HG02642 (cell line): ENCODE results near the gene CDK16.

Experiments
- ATAC-seq: cut with Tn5 transposase; IDR thresholded peaks from one replicate; pipeline ENCODE4 v1.9.1; 2021; ENCODE audit warnings: mild to moderate bottlenecking; ENCODE audit not compliant: unreplicated experiment, poor library complexity

The CDK16 gene

DNA sequence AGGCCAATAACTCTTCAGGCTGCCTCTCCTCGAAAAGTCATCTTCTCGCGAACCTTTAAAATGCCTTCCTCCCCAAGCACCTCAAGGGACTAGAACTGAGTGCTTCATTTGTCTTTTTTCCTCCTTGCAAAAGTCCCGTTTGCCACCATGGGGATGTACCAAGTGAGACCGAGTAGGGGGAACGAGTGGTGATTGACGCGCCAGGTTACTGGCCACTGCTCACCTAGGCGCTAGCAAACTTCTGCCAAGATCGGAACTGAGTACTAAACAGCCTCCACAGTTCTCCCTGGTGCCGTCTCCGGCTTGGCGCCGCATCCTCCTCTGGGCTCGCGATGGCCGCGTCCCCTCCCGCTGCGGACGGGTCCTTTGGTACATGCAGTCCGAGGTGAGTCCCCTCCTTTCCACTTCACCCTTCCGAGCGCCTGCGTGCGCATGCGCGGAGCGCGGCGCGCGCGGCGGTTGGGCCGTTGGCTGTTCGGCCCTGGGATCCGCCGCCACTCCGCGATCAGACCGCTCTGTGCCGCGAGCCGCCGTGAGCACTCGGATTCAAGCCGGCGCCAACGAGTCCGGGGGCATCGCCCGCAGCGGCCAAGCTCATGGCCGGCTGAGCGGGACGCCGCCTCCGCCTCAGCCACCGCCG lies at the start of gene CDK16:
TSS of gene CDK16 (plus strand) at position 402 of the 640 bp plus-strand sequence. CDS start 4,877 bp downstream, outside the sequence.
- peak; percentile 42 for ATAC-seq

DNA sequence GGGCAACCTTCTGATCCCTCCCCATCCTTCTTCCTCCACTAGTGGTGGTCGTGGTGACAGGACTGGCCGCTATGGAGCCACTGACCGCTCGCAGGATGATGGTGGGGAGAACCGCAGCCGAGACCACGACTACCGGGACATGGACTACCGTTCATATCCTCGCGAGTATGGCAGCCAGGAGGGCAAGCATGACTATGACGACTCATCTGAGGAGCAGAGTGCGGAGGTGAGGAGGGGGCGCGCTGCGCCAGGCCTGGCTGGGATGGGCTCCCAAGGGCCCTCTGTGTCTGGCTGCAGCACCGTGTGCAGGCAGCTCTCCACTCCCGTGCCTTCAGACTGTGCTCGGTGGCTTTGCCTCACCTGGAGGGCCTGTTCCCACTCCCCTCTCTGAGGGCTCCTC lies 49.2 kb upstream of the CDK16 start:
- no peak for ATAC-seq

GRCh38 chrX:47169726-47170515 lies 48.6 kb upstream of the CDK16 start:
- ATAC-seq, result no peak

GRCh38 chrX:47170861-47171692 lies 47.4 kb upstream of the CDK16 start:
- no peak for ATAC-seq

DNA sequence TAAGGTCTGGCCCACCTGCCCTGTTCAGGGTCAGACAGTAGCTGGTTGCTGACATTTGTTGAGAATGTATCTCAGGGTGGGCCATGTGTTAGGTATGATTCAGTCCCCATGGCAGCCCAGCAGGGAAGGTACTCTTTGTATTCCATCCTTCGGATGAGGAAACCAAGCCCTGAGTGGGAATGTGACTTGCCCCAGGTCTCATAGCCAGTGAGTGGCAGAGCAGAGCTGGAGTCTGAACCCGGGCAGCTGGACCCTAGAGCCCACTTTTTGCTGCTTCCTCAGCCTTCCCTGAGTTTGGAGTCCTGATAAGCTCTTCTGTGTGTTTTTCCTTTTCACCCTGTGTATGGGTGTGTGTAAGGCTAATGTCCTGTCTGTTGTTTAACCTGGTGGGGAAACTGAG lies 46.5 kb upstream of the CDK16 start:
- no peak for ATAC-seq

DNA sequence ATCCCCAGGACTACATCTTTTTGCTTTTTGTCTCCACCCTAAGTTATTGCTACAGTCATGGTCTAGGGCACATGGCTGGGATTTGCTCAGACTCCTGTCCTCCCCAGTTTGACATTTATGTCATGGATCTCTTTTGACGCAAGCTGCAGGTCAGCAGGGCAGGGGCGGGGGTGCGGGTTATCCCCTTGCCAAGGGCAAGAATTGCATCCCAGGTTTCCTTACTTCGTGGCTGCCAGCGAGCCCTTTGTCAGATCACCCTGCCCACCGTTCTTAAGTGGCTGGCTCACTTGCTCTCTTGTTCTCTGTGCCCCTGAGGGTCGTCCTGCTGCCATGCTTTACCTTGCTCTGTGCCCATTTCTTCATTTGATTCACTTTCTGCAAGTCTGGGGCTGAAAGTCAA lies 45.9 kb upstream of the CDK16 start:
- ATAC-seq, result no peak

- ATAC-seq, result no peak
These were observed 45.3 kb upstream of the CDK16 start for GRCh38 chrX:47172971-47173792.

GRCh38 chrX:47174376-47174775 lies 44.1 kb upstream of the CDK16 start:
- no peak for ATAC-seq

DNA sequence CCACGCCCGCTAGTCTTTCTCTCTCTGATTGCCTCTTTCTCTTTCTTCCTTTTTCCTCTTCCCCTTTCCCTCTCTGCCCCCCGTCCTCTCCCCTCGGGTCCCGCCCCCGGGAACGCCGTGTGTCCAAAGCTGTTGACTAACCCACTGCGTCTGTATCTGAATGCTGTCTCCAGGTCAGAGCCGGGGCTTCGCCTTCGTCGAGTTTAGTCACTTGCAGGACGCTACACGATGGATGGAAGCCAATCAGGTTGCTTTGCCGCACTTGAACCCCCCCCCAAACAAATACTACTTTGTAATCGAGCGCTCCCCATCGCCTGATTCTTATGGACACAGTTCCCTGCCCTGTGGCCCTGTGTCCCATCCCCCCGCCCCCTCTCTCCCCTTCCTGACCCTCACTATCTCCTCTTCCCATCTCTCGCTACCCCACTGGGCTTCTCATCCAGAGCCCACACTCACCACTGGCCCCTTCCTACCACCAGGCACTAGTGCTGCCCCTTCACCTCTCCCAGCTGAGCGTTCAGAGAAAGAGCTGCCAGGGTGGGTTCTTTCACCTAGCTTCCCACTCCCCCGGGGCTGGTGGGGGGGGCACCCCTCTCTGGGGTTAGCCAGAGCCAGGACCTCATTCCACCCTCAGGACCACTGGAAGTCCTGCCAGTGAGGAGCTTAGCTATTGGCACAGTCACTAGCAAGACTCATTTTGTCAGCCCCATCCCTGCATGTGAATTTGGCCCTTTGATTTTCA lies 43.5 kb upstream of the CDK16 start:
- ATAC-seq, result no peak

- no peak for ATAC-seq
These were observed 42.9 kb upstream of the CDK16 start for GRCh38 chrX:47175588-47175980.

DNA sequence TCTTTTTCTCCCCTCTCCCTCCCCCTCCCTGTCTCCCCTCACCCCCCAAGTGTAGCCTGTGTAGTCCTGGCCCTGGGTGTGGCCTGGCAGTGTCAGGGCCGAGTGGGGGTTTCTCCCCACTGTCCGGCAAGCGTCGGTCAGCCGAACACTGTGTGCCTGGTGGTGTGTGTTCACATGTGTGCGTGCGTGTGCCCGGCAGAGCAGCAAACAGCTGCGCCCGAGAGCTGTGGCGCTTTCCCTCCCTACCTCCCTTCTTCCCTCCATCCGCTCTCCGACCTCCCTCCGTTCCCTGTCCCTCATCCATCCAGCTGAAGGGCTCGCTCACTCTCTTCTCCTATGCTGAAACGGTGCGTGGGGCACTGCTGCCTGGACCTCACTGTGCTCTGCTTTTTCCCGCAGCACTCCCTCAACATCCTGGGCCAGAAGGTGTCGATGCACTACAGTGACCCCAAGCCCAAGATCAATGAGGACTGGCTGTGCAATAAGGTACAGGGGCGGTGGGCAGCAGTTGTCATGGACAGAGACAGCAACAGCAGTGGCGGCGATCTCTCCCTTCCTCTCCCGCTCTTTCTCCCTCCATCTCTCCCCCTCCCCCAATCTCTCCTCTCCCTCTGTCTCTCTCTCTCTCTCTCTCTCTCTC lies 42.3 kb upstream of the CDK16 start:
- ATAC-seq, result no peak

DNA sequence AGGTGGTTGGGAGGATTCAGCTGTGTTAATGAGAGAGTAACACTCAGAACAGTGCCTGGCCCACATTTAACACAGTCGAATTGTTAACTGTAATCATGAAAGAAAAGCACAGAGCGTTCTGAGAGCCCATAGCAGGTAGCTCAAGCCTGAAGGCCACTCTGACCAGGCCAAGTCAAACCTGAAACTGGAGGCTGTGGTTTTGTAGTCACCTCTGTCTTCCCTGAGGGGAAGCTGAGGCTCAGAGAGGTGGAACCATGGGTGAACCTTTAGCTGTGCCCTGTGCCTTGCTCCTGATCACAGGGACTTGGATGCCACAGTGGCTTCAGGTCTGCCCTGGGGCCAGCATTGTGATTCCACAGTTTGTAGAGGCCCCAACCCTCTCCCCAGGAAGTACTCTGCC lies 41.4 kb upstream of the CDK16 start:
- no peak for ATAC-seq

- ATAC-seq, result no peak
These were observed 40.1 kb upstream of the CDK16 start for GRCh38 chrX:47178337-47178736.

GRCh38 chrX:47179221-47179927 lies 39.1 kb upstream of the CDK16 start:
- ATAC-seq, result no peak

- no peak for ATAC-seq
These were observed 38.6 kb upstream of the CDK16 start for GRCh38 chrX:47179928-47180255.

GRCh38 chrX:47180346-47180745 lies 38.1 kb upstream of the CDK16 start:
- ATAC-seq, result no peak

- ATAC-seq, result no peak
These were observed 37.2 kb upstream of the CDK16 start for GRCh38 chrX:47181301-47181700.

GRCh38 chrX:47182106-47182700 lies 36.3 kb upstream of the CDK16 start:
- ATAC-seq, result no peak
